Kasumi-1 (cell line): ENCODE results near the gene SNX10.

Experiments used
- DNase-seq, 2 experiments: peaks; one replicate each; lab custom pipeline; 2025; lab: John Stamatoyannopoulos, UW

SNX10 gene

GRCh38 chr7:26367219-26367711, 75.6 kb downstream of the SNX10 start:
- DNase-seq, result no peak

- peak; percentile 33 to 47 for DNase-seq
These were observed 76.9 kb downstream of the SNX10 start for GRCh38 chr7:26368542-26368941.

- peak; percentile 83 to 92 for DNase-seq
These were observed 77.9 kb downstream of the SNX10 start for GRCh38 chr7:26369593-26369992.

- peak; percentile 76 to 86 for DNase-seq
These were observed 78.3 kb downstream of the SNX10 start for GRCh38 chr7:26370011-26370410.

- DNase-seq, result no peak
These were observed 80.6 kb downstream of the SNX10 start for GRCh38 chr7:26372249-26372648.

- DNase-seq, result no peak
These were observed 81.0 kb downstream of the SNX10 start for GRCh38 chr7:26372704-26373103.

- DNase-seq, result no peak
These were observed 83.1 kb downstream of the SNX10 start for GRCh38 chr7:26374647-26375373.

GRCh38 chr7:26375726-26376174, 84.1 kb downstream of the SNX10 start:
- DNase-seq, result peak in 1 of 2 experiments; percentile 41

- peak; percentile 34 to 47 for DNase-seq
These were observed 84.7 kb downstream of the SNX10 start for GRCh38 chr7:26376175-26376917.

- no peak for DNase-seq
These were observed 86.4 kb downstream of the SNX10 start for GRCh38 chr7:26378016-26378415.

GRCh38 chr7:26379711-26380110, 88.0 kb downstream of the SNX10 start:
- DNase-seq, result no peak

- no peak for DNase-seq
These were observed 90.1 kb downstream of the SNX10 start for GRCh38 chr7:26381476-26382353.

- DNase-seq, result no peak
These were observed 93.6 kb downstream of the SNX10 start for GRCh38 chr7:26385240-26385639.

- no peak for DNase-seq
These were observed 96.1 kb downstream of the SNX10 start for GRCh38 chr7:26387731-26388130.

- DNase-seq, result no peak
These were observed 96.6 kb downstream of the SNX10 start for GRCh38 chr7:26388256-26388655.

- no peak for DNase-seq
These were observed 98.4 kb downstream of the SNX10 start for GRCh38 chr7:26390016-26390415.

- DNase-seq, result no peak
These were observed 102.2 kb downstream of the SNX10 start for GRCh38 chr7:26393818-26394217.

- DNase-seq, result no peak
These were observed 105.7 kb downstream of the SNX10 start for GRCh38 chr7:26397332-26397731.

- DNase-seq, result peak; percentile 43 to 54
These were observed 106.2 kb downstream of the SNX10 start for GRCh38 chr7:26397796-26398426.

GRCh38 chr7:26398427-26398755, 106.7 kb downstream of the SNX10 start:
- peak; percentile 43 to 57 for DNase-seq

- peak; percentile 73 to 84 for DNase-seq
These were observed 107.3 kb downstream of the SNX10 start for GRCh38 chr7:26398756-26399509.
